ENCODE data around the gene ASCC1. TPM values are rescaled to one million over a fixed set of nuclear protein-coding genes. Genes with fewer than 3 reads are reported as not detected.

Gene ASCC1
- total RNA-seq, 1 donor from 2014 or later: 35.6 TPM

- Mint-ChIP-seq H3K4me3 (no peak overlapping the region), H3K27me3 (ENCODE audit: low read depth) (no peaks in the 10 kb centered on the region), H3K27ac (ENCODE audit: unreplicated experiment) (no peak overlapping the region), H3K9me3 (no peaks in the 10 kb centered on the region), H3K4me1 (peaks cover 9% of the 10 kb centered on the region), H3K36me3 (ENCODE audit: low read depth) (peaks cover 10% of the 10 kb centered on the region)
- no peak for DNase-seq (ENCODE audit: low read depth, low spot score)
- no peak for TF ChIP-seq CTCF (conservative IDR thresholded peaks at IDR 0.05)
Observed at GRCh38 chr10:72098301-72098835, 117.7 kb downstream of the ASCC1 start.

GRCh38 chr10:72097448-72098300 lies 118.4 kb downstream of the ASCC1 start:
- no peak overlapping the region for H3K4me3 Mint-ChIP-seq
- peaks cover 9% of the 10 kb centered on the region for H3K4me1 Mint-ChIP-seq
- H3K9me3 Mint-ChIP-seq: no peaks in the 10 kb centered on the region
- TF ChIP-seq CTCF (conservative IDR thresholded peaks at IDR 0.05): no peak
- peaks cover 10% of the 10 kb centered on the region for H3K36me3 Mint-ChIP-seq (ENCODE audit: low read depth)
- H3K27me3 Mint-ChIP-seq (ENCODE audit: low read depth): no peaks in the 10 kb centered on the region
- H3K27ac Mint-ChIP-seq (ENCODE audit: unreplicated experiment): no peak overlapping the region
- DNase-seq (ENCODE audit: low read depth, low spot score): no peak

GRCh38 chr10:72096115-72097000 lies 119.7 kb downstream of the ASCC1 start:
- no peak for DNase-seq (ENCODE audit: low read depth, low spot score)
- Mint-ChIP-seq H3K9me3 (no peaks in the 10 kb centered on the region), H3K36me3 (ENCODE audit: low read depth) (peaks cover 8% of the 10 kb centered on the region), H3K4me3 (no peak overlapping the region), H3K4me1 (peaks cover 9% of the 10 kb centered on the region), H3K27me3 (ENCODE audit: low read depth) (peaks cover 7% of the 10 kb centered on the region), H3K27ac (ENCODE audit: unreplicated experiment) (no peak overlapping the region)
- no peak for TF ChIP-seq CTCF (conservative IDR thresholded peaks at IDR 0.05)

GRCh38 chr10:72095195-72095594 lies 120.9 kb downstream of the ASCC1 start:
- H3K9me3 Mint-ChIP-seq: no peaks in the 10 kb centered on the region
- peaks cover 5% of the 10 kb centered on the region for H3K36me3 Mint-ChIP-seq (ENCODE audit: low read depth)
- no peak for TF ChIP-seq CTCF (conservative IDR thresholded peaks at IDR 0.05)
- peaks cover 9% of the 10 kb centered on the region for H3K4me1 Mint-ChIP-seq
- DNase-seq (ENCODE audit: low read depth, low spot score): no peak
- no peak overlapping the region for H3K4me3 Mint-ChIP-seq
- no peak overlapping the region for H3K27ac Mint-ChIP-seq (ENCODE audit: unreplicated experiment)
- peaks cover 11% of the 10 kb centered on the region for H3K27me3 Mint-ChIP-seq (ENCODE audit: low read depth)

- Mint-ChIP-seq H3K4me3 (no peak overlapping the region), H3K9me3 (no peaks in the 10 kb centered on the region), H3K36me3 (ENCODE audit: low read depth) (peaks cover 5% of the 10 kb centered on the region), H3K27ac (ENCODE audit: unreplicated experiment) (no peak overlapping the region), H3K27me3 (ENCODE audit: low read depth) (peaks cover 17% of the 10 kb centered on the region), H3K4me1 (peaks cover 12% of the 10 kb centered on the region)
- DNase-seq (ENCODE audit: low read depth, low spot score): no peak
- no peak for TF ChIP-seq CTCF (conservative IDR thresholded peaks at IDR 0.05)
Observed at GRCh38 chr10:72094574-72094973, 121.5 kb downstream of the ASCC1 start.

All from neural crest cell (in vitro differentiated cells).